Embryonic facial prominence (tissue), 1 donor: ENCODE measurements around the gene LRP1B.

ENCODE experiments used
- DNase-seq: peaks from one replicate; pipeline ENCODE4 v3.0.0-alpha.2; 2016; ENCODE audit errors: extremely low spot score

LRP1B gene

DNA sequence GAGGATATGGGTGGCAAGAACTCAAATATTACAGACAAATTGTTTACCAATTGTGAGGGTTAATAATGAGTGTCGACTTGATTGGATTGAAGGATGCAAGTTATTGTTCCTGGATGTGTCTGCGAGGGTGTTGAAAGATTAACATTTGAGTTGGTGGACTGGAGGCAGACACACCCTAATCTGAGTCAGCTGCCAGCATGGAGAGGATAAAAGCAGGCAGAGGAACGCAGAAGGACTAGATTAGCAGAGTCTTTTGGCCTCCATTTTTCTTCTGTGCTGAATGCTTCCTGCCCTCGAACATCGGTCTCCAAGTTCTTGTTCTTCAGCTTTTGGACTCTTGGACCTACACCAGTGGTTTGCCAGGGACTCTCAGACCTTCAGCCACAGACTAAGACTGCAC is 1503.7 kb downstream of the LRP1B start:
- no peak for DNase-seq

DNA sequence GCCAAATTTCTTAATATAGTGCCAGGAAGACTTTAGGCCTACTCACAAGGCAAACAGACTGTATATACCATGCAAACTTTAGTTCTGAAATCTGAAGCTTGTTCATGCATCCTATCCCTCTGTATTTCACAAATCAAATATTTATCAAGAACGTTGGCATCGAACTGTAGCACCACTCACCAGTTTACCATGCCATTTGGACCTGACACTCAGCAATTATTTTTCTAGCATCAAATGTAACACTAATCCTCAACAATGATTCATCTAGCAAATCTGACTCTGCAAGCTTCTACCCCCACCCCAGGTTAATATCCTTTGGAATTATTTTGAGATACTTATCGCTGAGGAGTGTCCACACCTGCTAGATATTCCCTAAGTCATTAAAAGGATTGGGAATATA is 1506.6 kb downstream of the LRP1B start:
- DNase-seq, result no peak

DNA sequence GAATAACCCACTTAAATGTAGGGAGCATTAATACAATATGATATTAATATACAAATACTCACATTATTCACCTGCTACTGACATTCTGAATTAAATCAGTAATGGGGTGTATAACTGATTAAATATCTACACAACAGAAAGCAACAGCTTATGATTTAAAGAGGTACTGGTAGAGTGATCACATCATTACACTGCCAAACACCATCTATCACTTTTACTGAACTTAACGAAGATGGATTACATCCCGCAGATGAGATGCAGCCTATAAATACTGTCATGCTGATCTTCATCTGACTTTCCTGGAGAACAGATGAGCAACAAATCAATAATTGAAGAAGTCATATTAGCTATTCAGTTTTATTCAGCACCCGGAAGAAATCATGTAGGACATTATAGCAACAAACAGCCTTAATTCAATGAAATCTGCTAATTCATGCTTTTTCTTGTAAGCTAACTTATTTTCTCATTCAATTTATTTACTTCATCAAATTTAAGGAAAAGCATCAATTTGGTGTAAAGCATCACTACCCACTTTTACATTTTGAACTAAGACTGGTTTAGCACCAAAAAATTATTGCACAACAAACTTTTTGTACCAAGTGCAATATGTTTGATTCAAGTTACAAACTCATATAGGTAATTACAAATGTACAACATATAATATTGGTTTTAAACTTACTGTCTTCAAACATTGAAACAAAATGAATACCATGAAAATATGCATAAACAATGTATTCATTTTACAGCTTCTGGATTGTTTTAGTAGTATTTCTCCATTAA is 1509.0 kb downstream of the LRP1B start:
- DNase-seq, result no peak

DNA sequence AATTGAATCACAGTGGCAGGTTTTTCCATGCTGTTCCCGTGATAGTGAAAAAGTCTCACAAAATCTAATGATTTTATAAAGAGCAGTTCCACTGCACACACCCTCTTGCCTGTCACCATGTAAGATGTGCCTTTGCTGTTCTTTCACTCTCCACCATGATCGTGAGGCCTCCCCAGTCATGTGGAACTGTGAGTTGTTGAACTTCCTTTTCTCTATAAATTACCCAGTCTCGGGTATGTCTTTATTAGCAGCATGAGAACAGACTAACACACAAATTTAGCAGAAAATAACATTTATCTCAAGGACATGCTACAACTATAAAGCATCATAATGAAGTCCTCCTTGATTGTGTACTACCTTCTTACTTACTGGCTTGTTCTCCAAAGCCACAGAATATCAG is 1526.0 kb downstream of the LRP1B start:
- no peak for DNase-seq

DNA sequence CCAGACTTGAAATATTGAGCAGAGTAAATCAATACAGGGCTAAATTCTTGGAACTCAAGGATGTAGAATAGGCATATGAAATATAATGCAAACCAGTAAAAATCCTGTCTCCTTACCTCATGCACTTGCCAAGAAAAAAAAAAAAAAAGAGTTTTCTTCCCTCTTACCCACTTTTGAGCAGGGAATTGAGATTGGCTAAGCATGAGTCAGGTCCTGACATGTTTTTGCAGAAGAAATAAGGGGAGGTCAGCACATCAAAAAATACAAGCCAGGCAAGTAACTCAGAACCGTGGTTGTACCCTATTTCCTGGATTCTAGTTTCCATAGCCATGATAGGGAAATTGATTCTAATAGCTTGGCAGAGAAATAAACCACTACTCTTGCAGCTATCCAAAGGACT is 1526.7 kb downstream of the LRP1B start:
- DNase-seq, result no peak

DNA sequence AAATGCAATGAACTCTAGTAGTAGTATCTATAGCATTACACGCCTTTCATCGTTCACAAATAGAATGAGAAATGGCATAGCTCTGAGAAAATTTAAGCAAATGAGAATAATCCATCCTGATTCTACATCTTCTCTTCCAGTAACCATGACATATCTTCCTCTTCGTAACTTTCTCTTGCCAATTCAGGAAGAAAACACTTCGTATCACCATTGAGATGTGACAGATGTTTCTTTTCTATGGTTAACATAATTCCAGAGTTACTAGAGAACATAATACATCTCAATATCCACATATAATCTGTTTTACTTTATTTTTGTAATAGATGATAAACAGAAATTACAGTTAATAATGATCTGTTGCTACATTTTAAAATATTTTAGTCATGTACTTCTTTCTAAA is 1527.4 kb downstream of the LRP1B start:
- no peak for DNase-seq

DNA sequence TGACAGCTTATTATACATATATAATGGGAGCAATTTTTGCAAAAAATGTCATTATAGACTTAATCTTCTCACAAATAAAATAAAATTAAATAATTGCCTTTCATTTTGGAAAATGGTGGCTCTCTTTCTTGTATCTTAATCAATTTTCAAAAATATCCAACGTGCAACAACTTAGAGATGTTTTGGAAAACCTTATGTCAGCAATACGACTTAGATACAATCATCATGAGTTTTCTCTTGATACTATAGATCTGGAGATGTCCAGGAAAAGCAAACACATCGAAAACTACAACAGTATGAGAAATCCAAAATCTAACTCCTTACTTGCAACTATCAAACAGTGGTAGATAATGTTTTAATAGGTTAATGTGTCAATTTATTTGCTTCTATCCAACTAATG is 1529.0 kb downstream of the LRP1B start:
- DNase-seq, result no peak

DNA sequence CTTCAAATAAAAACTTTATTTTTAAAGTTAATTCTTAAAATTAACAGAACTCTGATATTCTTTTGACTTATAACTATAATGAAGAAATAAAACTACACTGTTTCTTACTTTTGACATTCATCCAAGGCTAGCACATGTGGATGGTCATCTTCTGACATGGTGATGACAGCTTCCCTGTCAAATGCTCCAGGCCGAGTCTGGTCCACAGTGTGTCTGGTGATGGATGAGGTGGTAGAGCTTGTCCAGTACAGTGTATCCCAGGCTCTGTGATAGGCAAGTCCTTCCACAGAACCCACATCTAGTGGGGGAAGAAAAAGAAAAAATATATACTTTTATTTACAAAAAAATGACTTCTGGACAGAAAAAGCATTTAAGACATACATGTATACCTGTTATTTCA is 1529.5 kb downstream of the LRP1B start:
- DNase-seq, result no peak

DNA sequence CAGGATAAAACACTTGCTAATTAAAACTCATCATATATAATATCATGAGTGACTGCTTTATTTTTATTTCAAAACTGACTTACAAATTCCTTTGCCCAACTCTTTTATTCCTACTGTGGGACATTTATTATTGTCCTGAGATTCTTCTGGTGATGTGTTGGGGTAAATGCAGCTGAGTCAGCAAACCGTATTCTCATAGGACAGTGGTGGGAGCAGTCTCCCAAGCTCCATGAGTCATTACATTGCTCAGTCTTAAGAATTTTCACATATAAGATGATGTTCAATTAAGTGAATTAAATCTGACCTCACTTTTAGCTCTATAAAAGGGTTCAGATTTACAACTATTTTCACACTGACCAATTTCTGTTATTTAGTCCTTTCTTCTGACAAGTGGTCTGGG is 1530.7 kb downstream of the LRP1B start:
- no peak for DNase-seq

DNA sequence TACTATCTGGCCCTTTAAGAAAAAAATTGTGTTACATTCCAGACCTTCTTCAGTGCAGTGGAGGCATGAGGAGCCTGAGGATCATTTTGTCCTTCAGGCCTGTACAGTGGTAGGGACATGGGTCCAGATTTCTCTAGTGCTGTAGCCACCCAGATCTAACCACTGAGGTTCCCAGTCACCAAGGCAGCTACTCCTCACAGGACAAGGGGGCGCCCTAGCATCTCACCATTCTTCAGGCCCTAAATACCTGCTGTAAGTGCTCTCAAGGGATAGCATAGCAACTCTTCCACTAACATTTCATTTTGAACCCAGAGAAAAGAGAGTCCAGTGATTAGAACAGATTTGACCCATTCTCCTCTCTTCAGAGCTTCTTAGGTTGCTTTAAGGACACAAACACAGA is 1533.0 kb downstream of the LRP1B start:
- DNase-seq, result no peak

DNA sequence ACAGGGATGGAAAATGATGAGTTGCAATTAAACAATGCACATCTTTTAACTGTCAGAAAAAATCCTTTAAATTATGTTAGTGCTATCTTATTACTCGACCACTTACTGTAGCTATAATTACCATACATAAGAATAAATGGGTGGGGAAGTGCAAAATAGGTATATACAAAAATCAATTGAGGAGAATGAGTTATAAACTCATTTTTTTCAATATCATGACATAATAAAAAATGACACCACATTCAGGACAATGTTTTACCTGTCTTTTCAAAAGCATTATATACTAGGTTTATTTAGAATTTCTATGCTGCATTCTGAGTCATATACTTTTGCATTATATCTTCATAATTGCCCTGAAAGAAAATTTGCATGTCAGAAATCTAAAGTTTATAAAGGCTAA is 1533.6 kb downstream of the LRP1B start:
- no peak for DNase-seq

DNA sequence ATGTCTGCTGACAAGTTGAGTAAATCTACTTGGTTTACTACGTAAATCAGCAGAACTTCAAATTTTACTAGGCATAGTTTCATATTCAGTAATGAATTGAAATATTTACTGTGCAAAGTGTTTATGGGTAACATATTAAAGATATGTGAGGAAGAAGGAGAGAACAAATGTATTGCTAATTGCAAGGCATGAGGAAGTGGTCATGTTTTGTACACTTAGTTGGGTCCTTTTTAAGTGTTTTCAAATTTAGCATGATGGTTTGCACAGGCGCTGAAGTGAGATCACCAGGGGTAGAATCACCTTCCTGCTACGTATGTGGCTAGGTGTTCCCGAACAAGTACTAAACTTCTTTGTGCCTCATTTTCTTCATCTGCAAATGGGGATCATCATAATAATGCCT is 1534.4 kb downstream of the LRP1B start:
- no peak for DNase-seq

DNA sequence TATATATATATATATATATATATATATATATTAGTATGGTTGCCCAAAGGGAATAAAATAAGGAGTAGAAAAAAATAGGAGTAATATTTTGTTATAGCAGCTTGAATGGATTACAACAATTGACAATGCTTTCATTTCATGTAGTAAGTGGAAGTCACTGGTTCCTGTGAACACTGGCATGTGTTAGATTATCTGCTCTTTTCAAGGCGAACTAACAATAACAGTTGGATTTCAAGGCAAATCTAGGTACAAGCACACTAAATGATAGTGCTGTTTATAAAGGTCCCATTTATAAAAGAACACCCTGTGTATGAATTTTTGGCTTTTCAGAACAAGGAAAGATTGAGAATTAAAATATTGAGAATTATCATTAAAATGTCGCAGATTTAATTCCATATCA is 1535.7 kb downstream of the LRP1B start:
- no peak for DNase-seq

DNA sequence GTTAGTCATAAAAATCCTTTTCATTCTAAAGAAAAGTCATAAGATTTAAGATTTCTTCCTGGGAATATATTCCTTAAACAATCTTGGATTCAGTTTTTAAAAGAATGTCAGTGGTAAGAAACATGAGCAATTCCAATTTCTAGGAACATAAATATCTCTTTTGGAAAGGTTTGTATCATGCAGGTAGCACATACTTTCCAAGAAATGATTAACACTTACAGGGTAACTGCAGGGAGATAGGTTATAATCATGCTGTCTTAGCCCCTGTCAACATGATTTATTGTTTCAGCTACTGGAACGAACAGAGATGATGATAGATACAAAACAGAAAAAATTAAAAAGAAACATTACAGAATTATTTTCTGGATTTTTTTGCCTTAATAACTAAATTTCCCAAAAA is 1537.7 kb downstream of the LRP1B start:
- no peak for DNase-seq

DNA sequence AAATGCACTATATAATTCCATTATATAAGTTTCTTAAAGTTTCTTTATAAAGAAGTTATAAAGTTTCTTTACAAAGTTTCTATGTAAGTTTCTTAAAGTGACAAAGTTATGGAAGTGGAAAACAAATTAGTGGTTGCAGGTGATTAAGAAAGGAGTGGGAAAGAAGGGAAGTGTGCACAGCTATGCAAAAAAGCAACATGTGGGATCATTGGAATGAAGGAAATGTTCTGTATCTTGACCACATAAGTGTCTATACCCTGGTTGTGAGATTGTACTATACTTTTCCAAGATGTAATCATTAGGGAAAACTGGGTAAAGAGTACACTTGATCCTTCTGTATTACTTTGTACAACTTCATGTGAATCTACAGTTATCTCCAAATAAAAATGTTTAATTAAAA is 1541.1 kb downstream of the LRP1B start:
- DNase-seq, result no peak

DNA sequence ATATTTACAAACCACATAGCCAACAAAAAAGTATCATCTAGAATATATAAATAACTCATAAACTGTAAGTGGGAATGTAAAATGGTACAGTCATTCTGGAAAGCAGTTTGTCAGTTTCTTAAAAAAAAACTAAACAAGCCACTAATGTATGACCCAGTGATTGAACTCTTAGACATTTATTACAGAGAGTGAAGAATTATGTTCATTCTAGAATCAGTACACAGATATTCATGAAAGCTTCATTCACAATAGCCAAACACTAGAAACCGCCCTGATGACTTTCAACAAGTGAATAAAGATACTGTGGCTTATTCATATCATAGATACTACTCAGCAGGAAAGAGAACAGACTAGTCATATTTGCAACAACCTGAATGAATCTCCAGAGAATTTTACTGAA is 1541.5 kb downstream of the LRP1B start:
- no peak for DNase-seq

DNA sequence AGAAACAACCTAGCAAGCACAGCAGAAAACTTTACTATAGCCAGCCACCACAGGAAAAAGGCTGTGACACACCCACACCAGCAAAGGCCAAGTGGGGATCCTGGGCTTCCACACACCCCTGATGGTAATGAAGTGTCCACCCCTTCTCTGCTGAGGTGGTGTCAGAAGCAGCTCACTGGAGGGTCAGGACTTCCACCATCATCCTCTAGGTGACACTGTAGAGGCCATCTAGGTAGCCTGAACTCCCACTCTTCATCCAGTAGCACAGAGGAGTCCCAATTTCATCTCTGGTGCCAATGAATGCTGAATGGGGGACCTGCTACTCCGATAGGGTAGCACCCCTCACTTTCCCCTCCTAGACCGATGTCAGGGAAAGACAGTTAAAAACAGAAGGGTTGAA is 1544.4 kb downstream of the LRP1B start:
- no peak for DNase-seq

DNA sequence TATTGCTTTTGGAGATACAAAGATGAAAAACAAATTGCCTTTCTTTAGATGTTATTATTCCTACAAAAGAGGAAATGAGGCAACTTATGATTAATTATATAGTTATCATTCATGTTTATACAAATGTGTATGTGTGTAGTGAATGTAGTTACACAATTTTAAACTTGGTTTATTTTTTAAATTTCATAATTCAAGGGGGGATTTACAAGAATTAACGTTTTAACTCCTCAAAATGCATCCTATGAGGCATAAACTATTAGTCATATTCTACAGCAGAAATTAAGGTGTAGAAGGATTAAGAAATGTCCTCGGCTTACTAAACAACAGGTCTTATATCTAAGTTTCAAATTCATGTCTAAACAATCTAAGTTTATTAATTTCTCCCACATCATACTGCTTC is 1545.8 kb downstream of the LRP1B start:
- no peak for DNase-seq

DNA sequence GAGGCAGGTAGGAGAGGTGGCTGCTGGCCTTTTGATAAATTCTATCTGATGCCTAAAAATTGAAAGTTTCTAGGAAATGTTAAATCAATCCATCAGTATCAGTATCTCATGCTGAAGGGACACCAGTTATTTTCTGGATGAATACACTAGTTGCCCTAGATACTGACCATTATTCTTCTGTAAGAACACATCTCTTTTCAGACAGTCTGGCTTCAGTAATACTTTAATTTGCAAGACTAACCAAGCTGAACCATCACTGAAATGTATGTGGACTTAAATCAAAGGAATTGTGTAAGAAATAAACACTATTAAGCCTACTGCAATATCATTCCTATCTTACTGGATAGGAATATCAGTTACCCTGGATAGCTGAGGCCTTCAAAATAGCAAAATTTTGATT is 1546.3 kb downstream of the LRP1B start:
- DNase-seq, result no peak

DNA sequence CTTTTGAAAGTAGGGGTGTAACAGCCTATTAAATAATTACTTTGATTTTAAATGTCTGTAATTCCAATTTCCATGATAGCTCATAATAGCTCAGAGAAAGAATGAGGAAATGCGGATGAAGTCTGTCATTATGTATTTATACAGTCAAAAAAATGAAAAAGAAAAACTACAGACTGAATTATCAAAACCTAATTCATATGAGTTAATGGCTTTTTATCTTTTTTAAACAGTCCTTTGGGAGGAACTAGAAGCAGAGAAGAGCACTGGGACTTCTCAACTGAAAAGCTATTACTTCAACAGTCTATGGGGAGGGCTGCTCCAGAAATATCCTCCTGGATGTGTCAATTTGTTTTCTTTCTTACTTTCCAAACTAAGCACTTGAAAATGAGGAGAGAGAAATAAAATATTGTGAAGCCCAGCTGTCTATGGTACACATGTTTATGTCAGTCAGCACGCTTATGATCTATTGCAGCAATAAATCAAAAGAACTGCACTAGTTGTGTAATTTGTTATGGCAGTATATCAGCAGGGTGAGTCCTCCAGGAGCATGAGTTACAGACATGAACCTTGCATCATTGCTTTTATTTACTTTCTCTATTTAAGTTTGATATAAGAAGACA is 1550.2 kb downstream of the LRP1B start:
- DNase-seq, result no peak

DNA sequence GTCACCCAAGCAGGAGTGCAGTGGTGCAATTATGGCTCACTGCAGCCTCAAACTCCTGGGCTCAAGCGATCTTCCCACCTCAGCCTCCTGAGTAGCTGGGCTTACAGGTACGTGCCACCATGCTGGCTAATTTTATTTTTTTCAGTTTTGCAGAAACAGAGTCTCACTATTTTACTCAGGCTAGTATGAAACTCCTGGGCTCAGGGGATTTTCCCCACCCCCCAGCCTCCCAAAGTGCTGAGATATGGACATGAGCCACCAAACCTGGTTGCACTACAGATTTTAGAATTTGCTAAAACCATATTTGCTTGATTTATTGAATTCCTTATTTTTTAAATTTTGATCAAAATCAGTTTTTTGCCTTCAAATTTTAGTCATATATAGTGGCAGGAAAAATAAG is 1553.4 kb downstream of the LRP1B start:
- no peak for DNase-seq

DNA sequence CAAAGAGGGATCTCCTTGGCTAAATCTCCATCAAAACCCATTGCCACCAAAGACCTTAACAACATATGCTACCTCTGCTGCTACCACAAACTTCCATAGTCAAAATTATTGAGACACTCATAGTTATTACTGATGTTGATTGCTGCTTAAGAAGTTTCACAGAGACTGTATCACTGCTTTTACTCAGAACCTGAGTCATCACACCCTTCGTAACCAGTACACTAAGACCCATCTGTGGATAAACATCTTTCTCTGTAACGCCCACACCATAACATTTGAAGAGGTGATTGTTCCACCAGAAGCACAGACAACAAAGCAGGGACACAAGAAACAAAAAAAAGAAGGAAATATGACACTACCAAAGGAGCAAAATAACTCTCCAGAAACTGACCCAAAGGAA is 1563.1 kb downstream of the LRP1B start:
- DNase-seq, result no peak

DNA sequence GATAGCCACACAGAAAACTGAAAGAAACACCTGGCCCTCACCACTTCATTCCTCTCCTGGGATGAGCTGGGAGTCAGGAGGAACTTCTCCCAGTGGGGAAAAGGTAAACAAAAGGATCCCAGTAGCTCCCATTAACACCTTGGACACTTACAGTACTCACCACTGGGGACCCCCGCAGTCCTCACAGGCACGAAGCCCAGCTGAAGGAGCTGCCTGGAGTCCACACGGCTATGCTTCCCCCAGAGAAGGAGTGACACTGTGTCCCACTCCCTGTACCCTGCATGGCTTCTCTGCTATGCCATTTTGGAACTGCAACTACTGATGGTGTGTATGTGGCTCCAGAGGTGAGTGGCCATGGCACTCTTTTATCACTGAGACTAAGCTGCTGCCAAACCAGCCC is 1565.1 kb downstream of the LRP1B start:
- DNase-seq, result no peak

DNA sequence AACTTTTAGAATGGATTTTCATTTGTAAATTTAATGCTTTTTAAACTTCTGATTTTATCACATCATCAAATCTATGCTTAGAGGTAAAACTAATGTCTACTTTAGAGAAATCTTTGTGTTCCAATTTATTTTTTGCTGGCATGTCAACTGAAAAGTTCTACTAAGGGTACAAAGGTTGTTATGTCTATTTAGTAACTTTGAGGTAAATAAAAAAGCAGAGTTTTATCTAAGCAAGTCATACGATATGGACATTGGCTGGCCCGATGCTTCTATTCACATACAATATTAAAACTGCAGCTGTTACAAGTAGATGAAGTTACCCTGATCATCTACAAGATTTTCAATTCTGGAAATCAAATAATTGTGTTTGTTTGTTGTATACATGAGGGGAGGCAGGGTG is 1575.1 kb downstream of the LRP1B start:
- DNase-seq, result no peak
